KMS-11 (cell line): ENCODE measurements around the gene NAA11.

Experiments used
- H2AFZ ChIP-seq: fragments of 200-600 bp; sonication (generic); 2 replicates; pipeline ENCODE4 v1.6.1; 2016; ENCODE audit warnings: antibody characterized with exemption, mixed run types, low read depth
- H3K27ac ChIP-seq: fragments of 200-600 bp; sonication (generic); 2 replicates; pipeline ENCODE4 v1.6.1; 2016; ENCODE audit warnings: mild to moderate bottlenecking, mixed run types
- H3K27me3 ChIP-seq: fragments of 200-600 bp; sonication (generic); 2 replicates; pipeline ENCODE4 v1.6.1; 2017; ENCODE audit warnings: mild to moderate bottlenecking, low read depth, mixed run types, moderate library complexity; ENCODE audit not compliant: insufficient read depth
- H3K36me3 ChIP-seq: fragments of 200-600 bp; sonication (generic); 2 replicates; pipeline ENCODE4 v1.6.1; 2017; ENCODE audit warnings: mild to moderate bottlenecking, mixed run types; ENCODE audit not compliant: insufficient read depth
- H3K4me1 ChIP-seq: fragments of 200-600 bp; sonication (generic); 2 replicates; pipeline ENCODE4 v1.6.1; 2016; ENCODE audit warnings: mild to moderate bottlenecking, low read depth, mixed run types; ENCODE audit not compliant: poor library complexity, severe bottlenecking
- H3K4me2 ChIP-seq: fragments of 200-600 bp; sonication (generic); 2 replicates; pipeline ENCODE4 v1.7.0; 2016; ENCODE audit warnings: mild to moderate bottlenecking, mixed run types
- H3K4me3 ChIP-seq: fragments of 200-600 bp; sonication (generic); IDR thresholded peaks from 2 replicates; pipeline ENCODE4 v1.6.1; 2017; ENCODE audit warnings: low read depth, low read length, mixed read lengths; ENCODE audit not compliant: insufficient read depth
- H3K79me2 ChIP-seq: fragments of 200-600 bp; sonication (generic); 2 replicates; pipeline ENCODE4 v1.6.1; 2016; ENCODE audit warnings: low read depth, mixed run types; ENCODE audit not compliant: insufficient read depth
- H3K9ac ChIP-seq: fragments of 200-600 bp; sonication (generic); 2 replicates; pipeline ENCODE4 v1.6.1; 2016; ENCODE audit warnings: mild to moderate bottlenecking, mixed run types
- H4K20me1 ChIP-seq: fragments of 200-600 bp; sonication (generic); 2 replicates; pipeline ENCODE4 v1.6.1; 2016; ENCODE audit warnings: mild to moderate bottlenecking, mixed run types; ENCODE audit not compliant: insufficient read depth
- TF ChIP-seq, protein P1 (sequence below): fragments of 200-600 bp; sonication (generic); conservative IDR thresholded peaks from 2 replicates; pipeline ENCODE4 v1.6.1; 2017; ENCODE audit warnings: low read depth, mild to moderate bottlenecking, antibody characterized with exemption, low read length, moderate library complexity, mixed read lengths

Gene NAA11

GRCh38 chr4:79300280-79300679 lies 25.6 kb downstream of the NAA11 start:
- TF ChIP-seq, protein P1, sequence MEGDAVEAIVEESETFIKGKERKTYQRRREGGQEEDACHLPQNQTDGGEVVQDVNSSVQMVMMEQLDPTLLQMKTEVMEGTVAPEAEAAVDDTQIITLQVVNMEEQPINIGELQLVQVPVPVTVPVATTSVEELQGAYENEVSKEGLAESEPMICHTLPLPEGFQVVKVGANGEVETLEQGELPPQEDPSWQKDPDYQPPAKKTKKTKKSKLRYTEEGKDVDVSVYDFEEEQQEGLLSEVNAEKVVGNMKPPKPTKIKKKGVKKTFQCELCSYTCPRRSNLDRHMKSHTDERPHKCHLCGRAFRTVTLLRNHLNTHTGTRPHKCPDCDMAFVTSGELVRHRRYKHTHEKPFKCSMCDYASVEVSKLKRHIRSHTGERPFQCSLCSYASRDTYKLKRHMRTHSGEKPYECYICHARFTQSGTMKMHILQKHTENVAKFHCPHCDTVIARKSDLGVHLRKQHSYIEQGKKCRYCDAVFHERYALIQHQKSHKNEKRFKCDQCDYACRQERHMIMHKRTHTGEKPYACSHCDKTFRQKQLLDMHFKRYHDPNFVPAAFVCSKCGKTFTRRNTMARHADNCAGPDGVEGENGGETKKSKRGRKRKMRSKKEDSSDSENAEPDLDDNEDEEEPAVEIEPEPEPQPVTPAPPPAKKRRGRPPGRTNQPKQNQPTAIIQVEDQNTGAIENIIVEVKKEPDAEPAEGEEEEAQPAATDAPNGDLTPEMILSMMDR, result no peak
- Histone ChIP-seq H3K27me3 (no peaks in the 10 kb centered on the region), H2AFZ (no peak overlapping the region), H4K20me1 (no peaks in the 10 kb centered on the region), H3K9ac (no peak overlapping the region), H3K79me2 (no peaks in the 10 kb centered on the region), H3K27ac (no peak overlapping the region), H3K36me3 (no peaks in the 10 kb centered on the region), H3K4me1 (no peaks in the 10 kb centered on the region), H3K4me3 (no peak overlapping the region), H3K4me2 (no peak overlapping the region)

- Histone ChIP-seq H3K36me3 (no peaks in the 10 kb centered on the region), H3K9ac (no peak overlapping the region), H3K27ac (no peak overlapping the region), H3K27me3 (no peaks in the 10 kb centered on the region), H4K20me1 (no peaks in the 10 kb centered on the region), H3K4me3 (no peak overlapping the region), H3K79me2 (no peaks in the 10 kb centered on the region), H3K4me1 (no peaks in the 10 kb centered on the region), H2AFZ (no peak overlapping the region), H3K4me2 (no peak overlapping the region)
- TF ChIP-seq, protein P1, result no peak
Observed at GRCh38 chr4:79298484-79298883, 27.4 kb downstream of the NAA11 start.

DNA sequence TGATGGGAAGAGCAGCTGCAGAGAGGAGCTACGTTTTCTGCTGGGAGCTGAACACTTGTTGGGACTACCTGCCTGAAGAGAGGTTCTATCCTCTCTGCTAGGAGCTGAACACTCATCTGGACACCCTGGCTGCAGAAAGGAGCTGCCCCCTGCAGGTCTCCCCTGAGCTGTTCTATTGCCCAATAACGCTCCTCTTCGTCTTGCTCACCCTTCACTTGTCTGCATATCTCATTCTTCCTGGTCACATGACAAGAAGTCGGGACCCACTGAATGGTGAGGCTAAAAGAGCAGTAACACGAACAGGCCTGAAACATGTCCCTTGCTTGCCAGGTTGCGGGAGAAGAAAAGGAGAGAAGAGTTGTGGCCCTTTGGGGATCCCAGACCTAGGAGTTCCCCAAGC lies 27.8 kb downstream of the NAA11 start:
- Histone ChIP-seq H3K4me1 (no peaks in the 10 kb centered on the region), H3K36me3 (no peaks in the 10 kb centered on the region), H3K9ac (no peak overlapping the region), H3K27ac (no peak overlapping the region), H4K20me1 (no peaks in the 10 kb centered on the region), H2AFZ (no peak overlapping the region), H3K4me2 (no peak overlapping the region), H3K4me3 (no peak overlapping the region), H3K79me2 (no peaks in the 10 kb centered on the region), H3K27me3 (no peaks in the 10 kb centered on the region)
- TF ChIP-seq, protein P1, result no peak

- TF ChIP-seq, protein P1, result no peak
- H3K27ac ChIP-seq, result no peak overlapping the region
Observed at GRCh38 chr4:79297479-79297878, 28.4 kb downstream of the NAA11 start.

More at GRCh38 chr4:79297479-79297878, 28.4 kb downstream of the NAA11 start:
- no peaks in the 10 kb centered on the region for H3K27me3 ChIP-seq
- H4K20me1 ChIP-seq, result no peaks in the 10 kb centered on the region
- no peak overlapping the region for H3K9ac ChIP-seq
- H3K4me3 ChIP-seq, result no peak overlapping the region
- H3K79me2 ChIP-seq, result no peaks in the 10 kb centered on the region
- H3K36me3 ChIP-seq, result no peaks in the 10 kb centered on the region
- H3K4me2 ChIP-seq, result no peak overlapping the region
- H2AFZ ChIP-seq, result no peak overlapping the region
- no peaks in the 10 kb centered on the region for H3K4me1 ChIP-seq
